ENCODE measurements around the gene PRKCZ.

The PRKCZ gene

GRCh38 chr1:2009101-2010053 lies 40.8 kb upstream of the PRKCZ start:
- no peak for TF ChIP-seq CTCF (IDR thresholded peaks at IDR 0.05; ENCODE audit: insufficient read depth, low read depth, low read length, missing control alignments)

GRCh38 chr1:2014181-2014580 lies 36.0 kb upstream of the PRKCZ start:
- H3K4me3 ChIP-seq (ENCODE audit: low read depth, low read length) = no peak overlapping the region
- no peak for TF ChIP-seq CTCF (IDR thresholded peaks at IDR 0.05; ENCODE audit: insufficient read depth, low read depth, low read length, missing control alignments)
- no peak for DNase-seq (ENCODE audit: low read depth)

More at GRCh38 chr1:2009101-2010053, 40.8 kb upstream of the PRKCZ start:
- H3K4me3 ChIP-seq (ENCODE audit: low read depth, low read length) = no peak overlapping the region
- DNase-seq (ENCODE audit: low read depth) = no peak

GRCh38 chr1:2014741-2015735 lies 35.2 kb upstream of the PRKCZ start:
- no peak for DNase-seq (ENCODE audit: low read depth)
- H3K4me3 ChIP-seq (ENCODE audit: low read depth, low read length) = no peak overlapping the region
- TF ChIP-seq CTCF (IDR thresholded peaks at IDR 0.05; ENCODE audit: insufficient read depth, low read depth, low read length, missing control alignments) = no peak

DNA sequence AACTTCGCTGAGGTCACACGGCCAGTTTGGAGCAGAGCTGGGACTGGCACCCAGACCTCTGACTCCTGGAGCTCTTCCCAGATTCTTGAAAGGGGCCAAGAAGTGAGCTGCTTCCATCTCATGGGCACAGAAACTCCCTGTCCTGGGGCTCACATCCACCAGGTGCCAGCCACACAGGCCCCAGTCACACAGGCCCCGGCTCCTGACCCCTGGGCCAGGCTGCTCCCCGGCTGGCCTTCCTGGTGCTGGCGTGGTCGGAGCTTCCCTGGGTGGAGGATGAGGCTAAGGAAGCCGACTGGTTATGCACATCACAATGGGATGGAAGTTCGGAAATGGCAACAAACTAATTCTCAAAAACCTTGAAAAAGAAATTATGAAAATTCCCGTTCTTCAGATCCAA lies 34.1 kb upstream of the PRKCZ start:
- no peak overlapping the region for H3K4me3 ChIP-seq (ENCODE audit: low read depth, low read length)
- DNase-seq (ENCODE audit: low read depth) = no peak
- no peak for TF ChIP-seq CTCF (IDR thresholded peaks at IDR 0.05; ENCODE audit: insufficient read depth, low read depth, low read length, missing control alignments)

DNA sequence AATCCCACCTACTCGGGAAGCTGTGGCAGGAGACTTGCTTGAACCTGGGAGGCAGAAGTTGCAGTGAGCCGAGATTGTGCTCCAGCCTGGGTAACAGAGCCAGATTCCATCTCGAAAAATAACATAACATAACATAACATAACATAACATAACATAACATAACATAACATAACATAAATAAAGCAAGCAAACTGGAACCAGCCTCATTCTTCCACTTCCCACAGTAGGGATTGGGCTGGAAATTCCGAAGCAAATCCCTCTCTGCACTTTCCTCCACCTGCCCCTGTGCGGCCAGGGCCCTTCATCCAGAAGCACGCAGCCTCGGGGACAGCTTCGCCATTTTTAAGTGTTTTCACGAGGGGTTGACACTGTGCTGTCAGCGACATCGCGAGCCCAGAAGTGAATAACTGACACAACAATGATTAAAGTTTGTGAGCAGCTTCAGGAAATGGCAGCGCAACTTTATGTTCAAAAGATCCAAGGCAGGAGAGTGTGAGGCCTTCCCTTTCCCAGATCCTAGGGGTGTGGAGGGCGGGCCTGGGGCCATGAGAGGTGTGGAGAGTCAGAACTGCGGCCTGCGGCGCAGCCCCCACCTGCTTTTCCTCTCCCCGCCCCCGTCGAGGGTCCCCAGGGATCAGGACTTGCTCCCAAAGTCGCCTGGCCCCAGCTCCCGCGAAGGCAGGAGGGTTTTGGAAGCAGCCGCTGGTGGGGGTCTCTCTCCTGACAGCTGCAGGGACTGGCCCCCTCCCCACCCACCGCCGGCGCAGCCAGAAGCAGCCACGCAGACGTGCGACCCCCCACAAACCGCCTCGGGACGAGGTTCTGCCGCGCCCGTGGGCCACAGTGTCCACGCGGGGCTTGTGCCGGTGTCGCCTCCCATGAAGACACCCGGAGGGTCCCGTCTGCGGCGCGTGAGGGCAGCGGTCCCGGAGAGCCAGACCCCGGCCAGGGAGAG lies 31.7 kb upstream of the PRKCZ start:
- no peak for DNase-seq (ENCODE audit: low read depth)
- TF ChIP-seq CTCF (IDR thresholded peaks at IDR 0.05; ENCODE audit: insufficient read depth, low read depth, low read length, missing control alignments) = no peak
- H3K4me3 ChIP-seq (ENCODE audit: low read depth, low read length) = no peak overlapping the region

- no peak for DNase-seq (ENCODE audit: low read depth)
Observed at GRCh38 chr1:2019172-2019543, 31.1 kb upstream of the PRKCZ start, which contains the start of gene GABRD. GABRD (plus strand) TSS chr1:2019345; CDS start chr1:2019424, 79 bp downstream.

More at GRCh38 chr1:2019172-2019543, 31.1 kb upstream of the PRKCZ start, which contains the start of gene GABRD:
- TF ChIP-seq CTCF (IDR thresholded peaks at IDR 0.05; ENCODE audit: insufficient read depth, low read depth, low read length, missing control alignments) = no peak
- H3K4me3 ChIP-seq (ENCODE audit: low read depth, low read length) = no peak within 1 kb of the TSS
